Fibroblast of mammary gland (primary cell): ENCODE results near the gene CCDC150.
"Not testable (repeated sequence)": the region's sequence is repeated elsewhere in the genome, so short reads cannot be mapped to it uniquely, and the experiment has no call there.

Experiments
- DNase-seq: peaks from one replicate; pipeline ENCODE4 v3.0.0-alpha.2; 2010; ENCODE audit warnings: low read depth
- H3K4me3 ChIP-seq: 2 replicates; pipeline ENCODE4 v1.5.1; 2011; ENCODE audit warnings: low read depth, mild to moderate bottlenecking, low read length, moderate library complexity; ENCODE audit not compliant: control insufficient read depth
- CTCF ChIP-seq: conservative IDR thresholded peaks from 2 replicates; pipeline ENCODE4 v1.5.1; 2011; ENCODE audit warnings: low read depth, low read length, inconsistent platforms; ENCODE audit not compliant: control insufficient read depth, insufficient read depth

Gene CCDC150

GRCh38 chr2:196675963-196676362 lies 36.4 kb downstream of the CCDC150 start:
- TF ChIP-seq CTCF, result no peak
- DNase-seq, result no peak
- H3K4me3 ChIP-seq, result no peak overlapping the region

- no peak for TF ChIP-seq CTCF
- DNase-seq, result peak; percentile 78
Measured at GRCh38 chr2:196677404-196677803, 37.9 kb downstream of the CCDC150 start.

GRCh38 chr2:196679368-196679767 lies 39.9 kb downstream of the CCDC150 start:
- no peak overlapping the region for H3K4me3 ChIP-seq
- no peak for TF ChIP-seq CTCF
- DNase-seq, result no peak

More at GRCh38 chr2:196677404-196677803, 37.9 kb downstream of the CCDC150 start:
- no peak overlapping the region for H3K4me3 ChIP-seq

GRCh38 chr2:196681510-196681909 lies 42.0 kb downstream of the CCDC150 start:
- no peak for TF ChIP-seq CTCF

GRCh38 chr2:196685792-196686191 lies 46.3 kb downstream of the CCDC150 start:
- no peak for DNase-seq
- TF ChIP-seq CTCF, result no peak
- no peak overlapping the region for H3K4me3 ChIP-seq

More at GRCh38 chr2:196681510-196681909, 42.0 kb downstream of the CCDC150 start:
- H3K4me3 ChIP-seq, result no peak overlapping the region
- DNase-seq, result no peak

GRCh38 chr2:196686737-196687136 lies 47.2 kb downstream of the CCDC150 start:
- not testable (repeated sequence) for H3K4me3 ChIP-seq, DNase-seq

GRCh38 chr2:196696423-196697079 lies 57.0 kb downstream of the CCDC150 start:
- DNase-seq, result peak; percentile 90
- no peak for TF ChIP-seq CTCF
- no peak overlapping the region for H3K4me3 ChIP-seq
